ENCODE data around the gene MYLK.

MYLK gene

DNA sequence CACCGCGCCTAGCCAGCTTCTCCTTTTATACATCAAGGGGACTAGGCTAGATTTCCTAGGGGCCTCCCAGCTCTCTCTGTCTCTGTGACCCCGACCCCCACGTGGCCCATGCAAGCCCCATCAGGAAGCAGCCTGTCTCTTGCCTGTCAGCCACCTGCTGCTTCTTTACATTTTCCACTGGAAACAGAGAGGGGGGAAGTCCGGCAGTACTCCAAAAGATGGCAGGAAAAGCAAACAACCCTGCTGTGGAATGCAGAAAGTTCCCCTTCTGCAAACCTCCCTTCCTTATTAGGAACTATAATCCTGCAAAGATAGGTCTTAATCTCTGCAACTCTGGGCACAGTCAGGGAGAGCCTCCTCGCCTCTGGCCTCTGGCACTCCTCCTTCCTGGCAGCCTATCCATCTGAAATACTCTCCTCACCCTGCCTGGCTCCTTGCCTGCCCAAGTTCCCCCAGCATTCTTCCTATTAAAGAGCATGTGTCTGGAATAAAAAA is 251.9 kb downstream of the MYLK start:
- TF ChIP-seq, protein P1, sequence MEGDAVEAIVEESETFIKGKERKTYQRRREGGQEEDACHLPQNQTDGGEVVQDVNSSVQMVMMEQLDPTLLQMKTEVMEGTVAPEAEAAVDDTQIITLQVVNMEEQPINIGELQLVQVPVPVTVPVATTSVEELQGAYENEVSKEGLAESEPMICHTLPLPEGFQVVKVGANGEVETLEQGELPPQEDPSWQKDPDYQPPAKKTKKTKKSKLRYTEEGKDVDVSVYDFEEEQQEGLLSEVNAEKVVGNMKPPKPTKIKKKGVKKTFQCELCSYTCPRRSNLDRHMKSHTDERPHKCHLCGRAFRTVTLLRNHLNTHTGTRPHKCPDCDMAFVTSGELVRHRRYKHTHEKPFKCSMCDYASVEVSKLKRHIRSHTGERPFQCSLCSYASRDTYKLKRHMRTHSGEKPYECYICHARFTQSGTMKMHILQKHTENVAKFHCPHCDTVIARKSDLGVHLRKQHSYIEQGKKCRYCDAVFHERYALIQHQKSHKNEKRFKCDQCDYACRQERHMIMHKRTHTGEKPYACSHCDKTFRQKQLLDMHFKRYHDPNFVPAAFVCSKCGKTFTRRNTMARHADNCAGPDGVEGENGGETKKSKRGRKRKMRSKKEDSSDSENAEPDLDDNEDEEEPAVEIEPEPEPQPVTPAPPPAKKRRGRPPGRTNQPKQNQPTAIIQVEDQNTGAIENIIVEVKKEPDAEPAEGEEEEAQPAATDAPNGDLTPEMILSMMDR (IDR thresholded peaks at IDR 0.05; ENCODE audit: insufficient read depth, low read length, poor library complexity, severe bottlenecking) = no peak

DNA sequence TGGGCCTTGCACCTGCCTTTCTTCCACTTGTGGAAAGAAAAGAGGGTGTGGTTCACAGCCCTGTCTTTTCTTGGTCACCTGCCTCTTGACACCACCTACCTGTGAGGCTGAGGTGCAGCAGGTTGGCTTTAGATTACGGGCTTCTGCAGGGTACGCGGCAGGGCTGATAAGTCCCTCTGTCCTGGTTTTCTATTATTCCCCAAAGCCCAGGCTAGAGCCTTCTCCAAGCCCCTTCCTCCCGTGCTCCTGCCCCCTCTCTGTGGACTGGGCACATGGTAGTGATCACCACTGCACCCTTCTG is 254.4 kb downstream of the MYLK start:
- TF ChIP-seq, protein P1 (IDR thresholded peaks at IDR 0.05; ENCODE audit: insufficient read depth, low read length, poor library complexity, severe bottlenecking) = no peak
- Histone ChIP-seq H3K27me3 (replicated peaks; ENCODE audit: control insufficient read depth, insufficient read depth, low read length) (no peaks in the 10 kb centered on the region), H3K36me3 (ENCODE audit: control insufficient read depth, insufficient read depth, low read length) (no peaks in the 10 kb centered on the region), H3K4me3 (replicated peaks; ENCODE audit: low read depth, low read length) (no peak overlapping the region)
- no peak for DNase-seq (ENCODE audit: extremely low read depth, insufficient read length)

More for the DNA sequence above, 251.9 kb downstream of the MYLK start:
- DNase-seq (ENCODE audit: extremely low read depth, insufficient read length) = no peak
- H3K27me3 ChIP-seq (replicated peaks; ENCODE audit: control insufficient read depth, insufficient read depth, low read length) = no peaks in the 10 kb centered on the region
- H3K4me3 ChIP-seq (replicated peaks; ENCODE audit: low read depth, low read length) = no peak overlapping the region
- H3K36me3 ChIP-seq (ENCODE audit: control insufficient read depth, insufficient read depth, low read length) = no peaks in the 10 kb centered on the region

DNA sequence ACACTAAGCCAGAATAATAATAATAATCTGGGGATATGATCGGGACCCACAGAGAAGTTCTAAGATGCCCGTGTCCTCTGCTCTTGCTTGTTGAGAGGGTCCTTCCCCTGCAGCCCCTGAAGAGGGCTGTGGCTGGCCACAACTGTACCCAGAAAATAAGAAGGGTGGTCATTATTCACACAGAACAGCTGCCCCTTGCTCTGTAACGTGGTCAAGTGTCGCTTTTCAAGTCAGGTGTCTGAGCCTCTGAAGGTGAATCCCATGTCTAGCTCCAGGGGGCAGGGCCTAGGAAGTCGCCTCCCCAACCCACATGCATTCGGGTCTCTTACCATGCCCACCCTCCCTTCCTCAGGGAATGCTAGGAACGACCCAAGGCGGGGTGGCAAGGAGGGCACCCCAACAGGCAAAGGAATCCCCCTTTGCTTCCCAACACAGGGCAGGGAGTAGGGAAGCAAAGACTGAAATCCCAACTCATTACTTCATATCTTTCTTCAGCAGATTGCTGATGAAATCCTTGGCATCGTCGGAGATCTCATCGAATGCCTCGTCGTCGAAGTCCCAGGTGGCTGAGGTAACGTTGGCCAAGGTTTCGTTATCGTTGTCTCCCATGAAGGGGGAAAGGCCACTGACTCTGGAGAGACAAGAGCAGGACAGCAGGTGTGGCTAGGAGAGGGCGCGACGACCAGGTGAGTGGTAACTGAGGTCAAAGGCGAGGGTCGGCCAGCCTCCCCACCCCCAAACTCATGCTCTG is 255.0 kb downstream of the MYLK start:
- no peak for DNase-seq (ENCODE audit: extremely low read depth, insufficient read length)
- Histone ChIP-seq H3K36me3 (ENCODE audit: control insufficient read depth, insufficient read depth, low read length) (no peaks in the 10 kb centered on the region), H3K27me3 (replicated peaks; ENCODE audit: control insufficient read depth, insufficient read depth, low read length) (no peaks in the 10 kb centered on the region), H3K4me3 (replicated peaks; ENCODE audit: low read depth, low read length) (no peak overlapping the region)
- TF ChIP-seq, protein P1 (IDR thresholded peaks at IDR 0.05; ENCODE audit: insufficient read depth, low read length, poor library complexity, severe bottlenecking) = no peak

DNA sequence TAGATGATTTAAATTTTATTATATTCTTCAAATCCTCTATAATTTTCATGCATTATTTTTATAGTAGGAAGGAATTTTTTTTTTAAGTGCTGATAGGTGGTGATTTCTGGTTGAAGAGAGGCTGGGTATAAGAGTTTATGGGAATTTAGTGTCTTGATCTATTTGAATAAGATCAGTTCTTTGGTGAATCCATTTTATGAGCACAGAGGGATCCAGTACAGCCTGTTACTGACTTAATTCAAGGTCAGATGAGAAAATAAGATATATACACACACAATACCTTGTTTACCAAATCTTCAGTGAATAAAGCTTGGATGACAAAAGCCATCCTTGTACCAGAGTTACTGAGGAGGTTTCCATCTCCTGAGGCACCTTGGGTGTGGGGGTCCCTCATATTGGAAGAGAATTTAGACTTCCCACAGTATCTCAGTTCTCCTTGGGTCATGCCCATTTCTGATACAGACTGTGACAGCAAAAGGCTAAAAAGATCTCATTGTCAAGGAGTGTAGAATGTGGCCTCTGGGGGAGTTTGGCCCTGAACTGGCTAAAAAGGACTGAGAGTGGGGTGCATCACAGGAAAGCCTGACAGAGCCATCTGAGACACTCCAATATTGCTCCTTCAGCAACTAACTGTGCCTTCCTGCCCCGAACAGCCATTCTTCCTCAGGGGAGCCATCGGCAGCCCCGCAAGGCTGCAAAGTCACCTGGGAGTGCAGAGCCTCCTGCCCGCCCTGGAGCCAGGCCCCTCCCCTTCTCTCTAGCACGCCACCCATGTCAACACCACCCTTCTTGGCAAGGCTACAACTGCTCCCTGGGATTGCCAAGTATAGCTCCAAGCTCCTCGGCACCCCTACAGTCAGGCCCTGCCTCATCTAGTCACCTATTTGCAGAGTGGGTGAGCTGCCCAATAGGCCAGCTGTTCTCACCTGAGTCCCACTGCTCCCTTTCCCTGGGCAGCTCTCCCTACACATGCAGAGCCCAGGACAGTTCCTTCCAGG is 256.2 kb downstream of the MYLK start:
- H3K27me3 ChIP-seq (replicated peaks; ENCODE audit: control insufficient read depth, insufficient read depth, low read length) = no peaks in the 10 kb centered on the region
- no peak for DNase-seq (ENCODE audit: extremely low read depth, insufficient read length)
- TF ChIP-seq, protein P1 (IDR thresholded peaks at IDR 0.05; ENCODE audit: insufficient read depth, low read length, poor library complexity, severe bottlenecking) = no peak
- H3K36me3 ChIP-seq (ENCODE audit: control insufficient read depth, insufficient read depth, low read length) = no peaks in the 10 kb centered on the region
- H3K4me3 ChIP-seq (replicated peaks; ENCODE audit: low read depth, low read length) = no peak overlapping the region

DNA sequence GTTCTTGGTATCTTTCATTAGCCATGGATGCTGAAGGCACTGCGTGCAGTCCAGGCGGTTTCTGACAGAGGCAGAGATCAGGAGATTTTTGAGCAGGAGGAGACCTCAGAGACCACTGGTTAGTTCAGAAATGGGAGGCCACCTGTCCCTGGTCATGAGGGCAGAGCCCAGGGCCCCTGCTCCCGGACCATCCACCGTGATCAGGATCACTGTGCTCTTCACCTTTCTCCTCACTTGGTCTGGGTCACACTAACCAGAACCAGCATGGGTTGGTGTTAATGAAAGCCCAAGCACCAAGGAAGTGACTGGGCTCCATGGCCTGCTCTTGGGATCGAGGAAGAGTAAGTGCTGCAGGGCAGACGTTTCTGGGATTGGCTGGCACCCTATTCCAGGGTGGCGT is 257.3 kb downstream of the MYLK start:
- no peak for DNase-seq (ENCODE audit: extremely low read depth, insufficient read length)
- TF ChIP-seq, protein P1 (IDR thresholded peaks at IDR 0.05; ENCODE audit: insufficient read depth, low read length, poor library complexity, severe bottlenecking) = no peak
- H3K27me3 ChIP-seq (replicated peaks; ENCODE audit: control insufficient read depth, insufficient read depth, low read length) = no peaks in the 10 kb centered on the region
- no peak overlapping the region for H3K4me3 ChIP-seq (replicated peaks; ENCODE audit: low read depth, low read length)
- H3K36me3 ChIP-seq (ENCODE audit: control insufficient read depth, insufficient read depth, low read length) = no peaks in the 10 kb centered on the region

Measured in GM06990 (cell line).